ENCODE measurements around the gene MICAL2.

- no peak for TF ChIP-seq CTCF (tag by site-specific recombination; IDR thresholded peaks at IDR 0.05)
- TF ChIP-seq ZNF398 (tag by site-specific recombination; IDR thresholded peaks at IDR 0.05): no peak
- no peak for TF ChIP-seq ZNF37A (tag by site-specific recombination; IDR thresholded peaks at IDR 0.05)
- no peak for TF ChIP-seq SP2 (tag by site-specific recombination; IDR thresholded peaks at IDR 0.05)
- no peak for TF ChIP-seq ZNF76 (tag by site-specific recombination; IDR thresholded peaks at IDR 0.05; ENCODE audit: borderline replicate concordance, low read depth)
- TF ChIP-seq RBAK (tag by site-specific recombination; IDR thresholded peaks at IDR 0.05): no peak
- no peak for TF ChIP-seq ZNF335 (tag by site-specific recombination; conservative IDR thresholded peaks at IDR 0.05)
- TF ChIP-seq REST (tag by site-specific recombination; IDR thresholded peaks at IDR 0.05): no peak
- TF ChIP-seq ZNF560 (tag by site-specific recombination; IDR thresholded peaks at IDR 0.05; ENCODE audit: borderline replicate concordance): no peak
- no peak for TF ChIP-seq ZNF239 (tag by site-specific recombination; IDR thresholded peaks at IDR 0.05)
- TF ChIP-seq, protein P1, sequence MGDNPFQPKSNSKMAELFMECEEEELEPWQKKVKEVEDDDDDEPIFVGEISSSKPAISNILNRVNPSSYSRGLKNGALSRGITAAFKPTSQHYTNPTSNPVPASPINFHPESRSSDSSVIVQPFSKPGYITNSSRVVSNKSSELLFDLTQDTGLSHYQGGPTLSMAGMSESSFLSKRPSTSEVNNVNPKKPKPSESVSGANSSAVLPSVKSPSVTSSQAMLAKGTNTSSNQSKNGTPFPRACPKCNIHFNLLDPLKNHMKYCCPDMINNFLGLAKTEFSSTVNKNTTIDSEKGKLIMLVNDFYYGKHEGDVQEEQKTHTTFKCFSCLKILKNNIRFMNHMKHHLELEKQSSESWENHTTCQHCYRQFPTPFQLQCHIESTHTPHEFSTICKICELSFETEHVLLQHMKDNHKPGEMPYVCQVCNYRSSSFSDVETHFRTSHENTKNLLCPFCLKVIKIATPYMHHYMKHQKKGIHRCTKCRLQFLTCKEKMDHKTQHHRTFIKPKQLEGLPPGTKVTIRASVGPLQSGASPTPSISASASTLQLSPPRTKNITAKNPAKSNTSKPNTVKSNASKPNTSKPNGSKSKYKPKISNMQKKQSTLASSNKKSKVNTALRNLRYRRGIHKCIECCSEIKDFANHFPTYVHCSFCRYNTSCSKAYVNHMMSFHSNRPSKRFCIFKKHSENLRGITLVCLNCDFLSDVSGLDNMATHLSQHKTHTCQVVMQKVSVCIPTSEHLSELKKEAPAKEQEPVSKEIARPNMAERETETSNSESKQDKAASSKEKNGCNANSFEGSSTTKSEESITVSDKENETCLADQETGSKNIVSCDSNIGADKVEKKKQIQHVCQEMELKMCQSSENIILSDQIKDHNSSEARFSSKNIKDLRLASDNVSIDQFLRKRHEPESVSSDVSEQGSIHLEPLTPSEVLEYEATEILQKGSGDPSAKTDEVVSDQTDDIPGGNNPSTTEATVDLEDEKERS (tag by site-specific recombination; IDR thresholded peaks at IDR 0.05): no peak
- TF ChIP-seq, protein P2, sequence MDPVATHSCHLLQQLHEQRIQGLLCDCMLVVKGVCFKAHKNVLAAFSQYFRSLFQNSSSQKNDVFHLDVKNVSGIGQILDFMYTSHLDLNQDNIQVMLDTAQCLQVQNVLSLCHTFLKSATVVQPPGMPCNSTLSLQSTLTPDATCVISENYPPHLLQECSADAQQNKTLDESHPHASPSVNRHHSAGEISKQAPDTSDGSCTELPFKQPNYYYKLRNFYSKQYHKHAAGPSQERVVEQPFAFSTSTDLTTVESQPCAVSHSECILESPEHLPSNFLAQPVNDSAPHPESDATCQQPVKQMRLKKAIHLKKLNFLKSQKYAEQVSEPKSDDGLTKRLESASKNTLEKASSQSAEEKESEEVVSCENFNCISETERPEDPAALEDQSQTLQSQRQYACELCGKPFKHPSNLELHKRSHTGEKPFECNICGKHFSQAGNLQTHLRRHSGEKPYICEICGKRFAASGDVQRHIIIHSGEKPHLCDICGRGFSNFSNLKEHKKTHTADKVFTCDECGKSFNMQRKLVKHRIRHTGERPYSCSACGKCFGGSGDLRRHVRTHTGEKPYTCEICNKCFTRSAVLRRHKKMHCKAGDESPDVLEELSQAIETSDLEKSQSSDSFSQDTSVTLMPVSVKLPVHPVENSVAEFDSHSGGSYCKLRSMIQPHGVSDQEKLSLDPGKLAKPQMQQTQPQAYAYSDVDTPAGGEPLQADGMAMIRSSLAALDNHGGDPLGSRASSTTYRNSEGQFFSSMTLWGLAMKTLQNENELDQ (tag by site-specific recombination; IDR thresholded peaks at IDR 0.05; ENCODE audit: low read depth): no peak
- TF ChIP-seq KLF1 (tag by site-specific recombination; IDR thresholded peaks at IDR 0.05): no peak
- TF ChIP-seq ZNF48 (tag by site-specific recombination; IDR thresholded peaks at IDR 0.05): no peak
Observed at GRCh38 chr11:12069066-12069676, 41.2 kb upstream of the MICAL2 start.

Measured in HEK293 (cell line).